Measurements from ENCODE around the gene PARN. TPM values are rescaled to one million over a fixed set of nuclear protein-coding genes. Genes with fewer than 3 reads are reported as not detected.

Gene PARN
- total RNA-seq (2013): 29.7 TPM
- polyA plus RNA-seq: 10 to 100 TPM; 18.4 to 24.4 (median 19.1) TPM
- polyA minus RNA-seq: 12.1 and 17.5 TPM in 2 replicates
- total RNA-seq: 9.1 to 52.9 (median 34.3) reads per million in 11 experiments

GRCh38 chr16:14629919-14630619 lies at the start of gene PARN:
TSS of gene PARN (minus strand) at chr16:14630260. CDS start at chr16:14630125, 135 bp downstream.
- Histone ChIP-seq H3K9ac (ENCODE audit: insufficient read depth, low read length, poor library complexity, severe bottlenecking) (peak within 1 kb of the TSS; percentile 95), H3K36me3 (replicated peaks in 1 of 2; ENCODE audit: control insufficient read depth in 1 of 2, insufficient read depth in 2 of 2, low read length in 2 of 2) (peaks cover 19 to 36% of the 10 kb centered on the region in 2 donors), H3K9me3 (replicated peaks in 1 of 2; ENCODE audit: control insufficient read depth in 1 of 2, insufficient read depth in 1 of 2, low read length in 2 of 2) (no peaks in the 10 kb centered on the region), H3K4me2 (replicated peaks; ENCODE audit: extremely low read depth, low read length, poor library complexity, severe bottlenecking) (peak within 1 kb of the TSS; percentile 84), H3K4me1 (ENCODE audit: control insufficient read depth in 1 of 2, insufficient read depth in 2 of 2, low read length in 2 of 2) (peaks cover 39 to 48% of the 10 kb centered on the region in 2 donors), H3K4me3 (replicated peaks in 1 of 3; ENCODE audit: low read depth in 2 of 3, low read length in 3 of 3) (peak within 1 kb of the TSS; percentile 58 to 97 (median 83)), H3K27ac (ENCODE audit: low read depth in 1 of 2, low read length in 2 of 2) (peak within 1 kb of the TSS; percentile 84 to 93), H2AFZ (ENCODE audit: insufficient read depth, low read depth, low read length, poor library complexity, severe bottlenecking) (peak within 1 kb of the TSS; percentile 76), H3K27me3 (ENCODE audit: control insufficient read depth in 2 of 2, insufficient read depth in 2 of 2, low read length in 2 of 2) (no peaks in the 10 kb centered on the region), H3K79me2 (ENCODE audit: insufficient read depth, low read length) (peaks cover 49% of the 10 kb centered on the region), H4K20me1 (ENCODE audit: insufficient read depth, low read length) (peaks cover 11% of the 10 kb centered on the region)
- Mint-ChIP-seq H3K27ac (peak within 1 kb of the TSS; percentile 95 to 100 (median 97)), H3K4me1 (peaks cover 35% of the 10 kb centered on the region), H3K4me3 (peak within 1 kb of the TSS; percentile 82 to 89), H3K36me3 (peaks cover 25 to 28% of the 10 kb centered on the region in 2 donors), H3K9me3 (peaks cover 0 to 3% (median 0%) of the 10 kb centered on the region in 7 donors), H3K27me3 (ENCODE audit: low read depth in 3 of 3) (no peaks in the 10 kb centered on the region)
- DNase-seq: peak; percentile 96 to 97 (median 97)
- under 1% methylated on average over 50 of the region's 51 CpGs for WGBS (ENCODE audit: insufficient coverage)
- TF ChIP-seq, protein P1, sequence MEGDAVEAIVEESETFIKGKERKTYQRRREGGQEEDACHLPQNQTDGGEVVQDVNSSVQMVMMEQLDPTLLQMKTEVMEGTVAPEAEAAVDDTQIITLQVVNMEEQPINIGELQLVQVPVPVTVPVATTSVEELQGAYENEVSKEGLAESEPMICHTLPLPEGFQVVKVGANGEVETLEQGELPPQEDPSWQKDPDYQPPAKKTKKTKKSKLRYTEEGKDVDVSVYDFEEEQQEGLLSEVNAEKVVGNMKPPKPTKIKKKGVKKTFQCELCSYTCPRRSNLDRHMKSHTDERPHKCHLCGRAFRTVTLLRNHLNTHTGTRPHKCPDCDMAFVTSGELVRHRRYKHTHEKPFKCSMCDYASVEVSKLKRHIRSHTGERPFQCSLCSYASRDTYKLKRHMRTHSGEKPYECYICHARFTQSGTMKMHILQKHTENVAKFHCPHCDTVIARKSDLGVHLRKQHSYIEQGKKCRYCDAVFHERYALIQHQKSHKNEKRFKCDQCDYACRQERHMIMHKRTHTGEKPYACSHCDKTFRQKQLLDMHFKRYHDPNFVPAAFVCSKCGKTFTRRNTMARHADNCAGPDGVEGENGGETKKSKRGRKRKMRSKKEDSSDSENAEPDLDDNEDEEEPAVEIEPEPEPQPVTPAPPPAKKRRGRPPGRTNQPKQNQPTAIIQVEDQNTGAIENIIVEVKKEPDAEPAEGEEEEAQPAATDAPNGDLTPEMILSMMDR (IDR thresholded peaks at IDR 0.05): no peak
- intact Hi-C loops (cut with micrococcal nuclease): loop anchor here (5.0 to 10.0 kb wide), 5 partner anchors 345 to 1255 kb away; partner anchors contain the start of genes ERCC4 (in 2 of the 2), CEP20 (in 1 of the 2) and MARF1 (in 1 of the 2)

- Histone ChIP-seq H3K9me3 (replicated peaks in 1 of 2; ENCODE audit: control insufficient read depth in 1 of 2, insufficient read depth in 1 of 2, low read length in 2 of 2) (no peaks in the 10 kb centered on the region), H3K4me1 (ENCODE audit: control insufficient read depth in 1 of 2, insufficient read depth in 2 of 2, low read length in 2 of 2) (no peaks in the 10 kb centered on the region), H3K4me3 (replicated peaks in 1 of 3; ENCODE audit: low read depth in 2 of 3, low read length in 3 of 3) (no peak overlapping the region), H3K27ac (ENCODE audit: low read depth in 1 of 2, low read length in 2 of 2) (no peak overlapping the region), H4K20me1 (ENCODE audit: insufficient read depth, low read length) (no peaks in the 10 kb centered on the region), H3K79me2 (ENCODE audit: insufficient read depth, low read length) (no peaks in the 10 kb centered on the region), H3K9ac (ENCODE audit: insufficient read depth, low read length, poor library complexity, severe bottlenecking) (no peak overlapping the region), H2AFZ (ENCODE audit: insufficient read depth, low read depth, low read length, poor library complexity, severe bottlenecking) (no peak overlapping the region), H3K36me3 (replicated peaks in 1 of 2; ENCODE audit: control insufficient read depth in 1 of 2, insufficient read depth in 2 of 2, low read length in 2 of 2) (no peaks in the 10 kb centered on the region), H3K27me3 (ENCODE audit: control insufficient read depth in 2 of 2, insufficient read depth in 2 of 2, low read length in 2 of 2) (no peaks in the 10 kb centered on the region), H3K4me2 (replicated peaks; ENCODE audit: extremely low read depth, low read length, poor library complexity, severe bottlenecking) (no peak overlapping the region)
- Mint-ChIP-seq H3K4me3 (no peak overlapping the region), H3K36me3 (no peaks in the 10 kb centered on the region), H3K4me1 (no peaks in the 10 kb centered on the region), H3K27ac (peak overlapping the region in 1 of 7 donors; percentile 13), H3K9me3 (peaks cover 0 to 5% (median 0%) of the 10 kb centered on the region in 7 donors), H3K27me3 (ENCODE audit: low read depth in 3 of 3) (peaks cover 2 to 4% (median 3%) of the 10 kb centered on the region in 3 donors)
- WGBS (ENCODE audit: insufficient coverage): 84% methylated on average over 11 of the region's 11 CpGs
- intact Hi-C loops (cut with micrococcal nuclease): no loop called here
- no peak for DNase-seq
- TF ChIP-seq, protein P1 (IDR thresholded peaks at IDR 0.05): no peak
Measured at GRCh38 chr16:14678748-14679497, 48.9 kb upstream of the PARN start.

Measured in CD14-positive monocyte (primary cell).